GM23338 (cell line): ENCODE data around the gene FBXO33. TPM values are rescaled to one million over a fixed set of nuclear protein-coding genes. Genes with fewer than 3 reads are reported as not detected.

Source experiments
- ATAC-seq: fragments of 200-7000 bp; cut with Tn5 transposase; 3 replicates; pipeline ENCODE4 v1.9.1; 2020
- DNase-seq: peaks from one replicate; pipeline ENCODE4 v3.0.0-alpha.2; 2015; ENCODE audit warnings: low spot score
- H2AFZ ChIP-seq: fragments of 200-600 bp; sonication (generic); 2 replicates; pipeline ENCODE4 v1.8.0; 2016; ENCODE audit warnings: antibody characterized with exemption, mild to moderate bottlenecking, moderate library complexity
- H3F3A ChIP-seq: fragments of 200-600 bp; sonication (generic); replicated peaks from 2 replicates; pipeline ENCODE4 v1.8.0; 2017; ENCODE audit warnings: antibody characterized with exemption, mixed run types, low read depth
- H3K27ac ChIP-seq: fragments of 200-600 bp; sonication (generic); 2 replicates; pipeline ENCODE4 v1.6.1; 2016; ENCODE audit warnings: low read depth
- H3K27me3 ChIP-seq: fragments of 200-600 bp; sonication (generic); 2 replicates; pipeline ENCODE4 v1.8.0; 2016; ENCODE audit warnings: mild to moderate bottlenecking, mixed run types, moderate library complexity; ENCODE audit not compliant: insufficient read depth
- H3K36me3 ChIP-seq: fragments of 200-600 bp; sonication (generic); 2 replicates; pipeline ENCODE4 v1.8.0; 2016; ENCODE audit warnings: mild to moderate bottlenecking; ENCODE audit not compliant: insufficient read depth
- H3K4me1 ChIP-seq: fragments of 200-600 bp; sonication (generic); 2 replicates; pipeline ENCODE4 v1.8.0; 2016; ENCODE audit warnings: mild to moderate bottlenecking, moderate library complexity; ENCODE audit not compliant: insufficient read depth
- H3K4me2 ChIP-seq: fragments of 200-600 bp; sonication (generic); 2 replicates; pipeline ENCODE4 v1.7.1; 2017; ENCODE audit warnings: mixed run types
- H3K4me3 ChIP-seq: fragments of 200-600 bp; sonication (generic); 2 replicates; pipeline ENCODE4 v1.6.1; 2016; ENCODE audit warnings: mixed run types
- H3K79me2 ChIP-seq: fragments of 200-600 bp; sonication (generic); replicated peaks from 2 replicates; pipeline ENCODE4 v1.8.0; 2017; ENCODE audit warnings: mild to moderate bottlenecking; ENCODE audit not compliant: insufficient read depth
- H3K9me2 ChIP-seq: fragments of 200-600 bp; sonication (generic); 2 replicates; pipeline ENCODE4 v1.8.0; 2017; ENCODE audit not compliant: insufficient read depth
- H4K20me1 ChIP-seq: fragments of 200-600 bp; sonication (generic); replicated peaks from 2 replicates; pipeline ENCODE4 v1.8.0; 2017; ENCODE audit warnings: mild to moderate bottlenecking; ENCODE audit not compliant: insufficient read depth
- H3K27ac Mint-ChIP-seq: 2 replicates; pipeline ENCODE4 v1.8.0; 2020; ENCODE audit warnings: inconsistent platforms, mild to moderate bottlenecking, moderate library complexity, mixed read lengths
- H3K27me3 Mint-ChIP-seq: 3 replicates; pipeline ENCODE4 v1.8.0; 2022; ENCODE audit warnings: low read depth, mild to moderate bottlenecking, moderate library complexity, mixed read lengths, inconsistent platforms; ENCODE audit not compliant: insufficient read depth, poor library complexity
- H3K36me3 Mint-ChIP-seq: 3 replicates; pipeline ENCODE4 v1.8.0; 2021; ENCODE audit warnings: low read depth, mild to moderate bottlenecking, inconsistent platforms, moderate library complexity, mixed read lengths
- H3K4me1 Mint-ChIP-seq: 3 replicates; pipeline ENCODE4 v1.8.0; 2020; ENCODE audit warnings: mild to moderate bottlenecking, inconsistent platforms, mixed read lengths
- H3K4me3 Mint-ChIP-seq: 3 replicates; pipeline ENCODE4 v1.8.0; 2021; ENCODE audit warnings: moderate library complexity, mild to moderate bottlenecking, inconsistent platforms, mixed read lengths
- H3K9me3 Mint-ChIP-seq: 3 replicates; pipeline ENCODE4 v1.8.0; 2020; ENCODE audit warnings: moderate library complexity, mild to moderate bottlenecking, inconsistent platforms, mixed read lengths
- CTCF ChIP-seq, 2 experiments: fragments of 200-600 bp in 1 of 2; sonication (generic) in 1 of 2; conservative IDR thresholded peaks; 2 replicates each; pipeline versions ENCODE4 v1.5.1 to v1.6.1; 2016 to 2017; ENCODE audit warnings: antibody characterized with exemption in 2 of 2, low read depth in 2 of 2, mild to moderate bottlenecking in 2 of 2, moderate library complexity in 1 of 2
- ETS1 ChIP-seq: IDR thresholded peaks from 2 replicates; pipeline ENCODE4 v1.6.1; 2016; ENCODE audit warnings: antibody characterized with exemption
- EZH2 ChIP-seq: fragments of 200-600 bp; sonication (generic); IDR thresholded peaks from one replicate; pipeline ENCODE4 v1.8.0; 2017; ENCODE audit warnings: antibody characterized with exemption, mild to moderate bottlenecking, low read depth; ENCODE audit not compliant: unreplicated experiment
- EZH2phosphoT487 ChIP-seq: fragments of 200-600 bp; sonication (generic); IDR thresholded peaks from one replicate; pipeline ENCODE4 v1.8.1; 2018; ENCODE audit warnings: antibody characterized with exemption; ENCODE audit not compliant: unreplicated experiment
- JUNB ChIP-seq: IDR thresholded peaks from one replicate; pipeline ENCODE4 v1.6.1; 2016; ENCODE audit warnings: antibody characterized with exemption; ENCODE audit not compliant: unreplicated experiment
- NANOG ChIP-seq: IDR thresholded peaks from 2 replicates; pipeline ENCODE4 v1.6.1; 2016; ENCODE audit warnings: antibody characterized with exemption, borderline replicate concordance
- POLR2AphosphoS5 ChIP-seq: IDR thresholded peaks from 2 replicates; pipeline ENCODE4 v1.6.1; 2016; ENCODE audit warnings: antibody characterized with exemption, low read depth
- REST ChIP-seq: IDR thresholded peaks from one replicate; pipeline ENCODE4 v1.6.1; 2018; ENCODE audit warnings: antibody characterized with exemption; ENCODE audit not compliant: unreplicated experiment
- STAT1 ChIP-seq: IDR thresholded peaks from one replicate; pipeline ENCODE4 v1.6.1; 2016; ENCODE audit warnings: antibody characterized with exemption; ENCODE audit not compliant: unreplicated experiment
- ZNF114 ChIP-seq: fragments of 250-450 bp; sonication (Bioruptor Pico); IDR thresholded peaks from 2 replicates; pipeline ENCODE4 v1.5.0; 2020; ENCODE audit warnings: mild to moderate bottlenecking, moderate library complexity
- ZNF331 ChIP-seq: fragments of 250-450 bp; sonication (Bioruptor Pico); IDR thresholded peaks from 2 replicates; pipeline ENCODE4 v1.5.0; 2020; ENCODE audit warnings: low read depth, mild to moderate bottlenecking, moderate library complexity
- polyA plus RNA-seq: library from polyadenylated mRNA; unstranded; fragments of >200 nt; fragmentation: Nextera tagmentation; extraction: Ambion mirVana; gene quantifications from 2 replicates; pipeline ENCODE4 v1.2.1, GENCODE V29; 2016
- total RNA-seq: library from RNA; depleted of rRNA; stranded (reverse); fragments of >200 nt; shearing (Covaris generic); gene quantifications from 2 replicates; pipeline ENCODE4 v1.2.3, GENCODE V29; 2014

The FBXO33 gene
- total and polyA plus RNA-seq, 2 experiments from 2014 or later = 6.7 to 13.1 TPM

GRCh38 chr14:39446131-39446744 is 14.0 kb upstream of the FBXO33 start:
- no peaks in the 10 kb centered on the region for H3K4me1 Mint-ChIP-seq
- H3K4me1 ChIP-seq = no peaks in the 10 kb centered on the region
- H3K4me3 ChIP-seq = no peak overlapping the region
- no peaks in the 10 kb centered on the region for H4K20me1 ChIP-seq
- no peaks in the 10 kb centered on the region for H3K9me2 ChIP-seq
- H3K27ac Mint-ChIP-seq = no peak overlapping the region
- peaks cover 14% of the 10 kb centered on the region for H3K36me3 Mint-ChIP-seq
- no peaks in the 10 kb centered on the region for H3K27me3 ChIP-seq
- no peaks in the 10 kb centered on the region for H3K27me3 Mint-ChIP-seq
- H3F3A ChIP-seq = no peaks in the 10 kb centered on the region
- no peak overlapping the region for H3K27ac ChIP-seq
- DNase-seq (no peak), ATAC-seq (no peak)
- no peak overlapping the region for H2AFZ ChIP-seq
- no peaks in the 10 kb centered on the region for H3K36me3 ChIP-seq
- no peak overlapping the region for H3K4me3 Mint-ChIP-seq
- H3K79me2 ChIP-seq = no peaks in the 10 kb centered on the region
- peaks cover 15% of the 10 kb centered on the region for H3K9me3 Mint-ChIP-seq
- TF ChIP-seq STAT1 (no peak), ETS1 (no peak), REST (no peak), CTCF (conservative IDR thresholded peaks at IDR 0.05; ENCODE audit: low read depth in 2 of 2) (no peak), EZH2phosphoT487 (no peak), NANOG (no peak), POLR2AphosphoS5 (no peak), EZH2 (no peak)
- H3K4me2 ChIP-seq = no peak overlapping the region

GRCh38 chr14:39442293-39442692 is 10.1 kb upstream of the FBXO33 start:
- Histone ChIP-seq H3K27ac (no peak overlapping the region), H3K4me2 (no peak overlapping the region), H3K4me3 (no peak overlapping the region), H3K36me3 (no peaks in the 10 kb centered on the region), H3K4me1 (no peaks in the 10 kb centered on the region), H2AFZ (no peak overlapping the region), H3F3A (no peaks in the 10 kb centered on the region), H3K9me2 (no peaks in the 10 kb centered on the region), H3K27me3 (no peaks in the 10 kb centered on the region), H4K20me1 (no peaks in the 10 kb centered on the region), H3K79me2 (no peaks in the 10 kb centered on the region)
- DNase-seq (no peak), ATAC-seq (no peak)
- Mint-ChIP-seq H3K9me3 (peaks cover 18% of the 10 kb centered on the region), H3K27ac (no peak overlapping the region), H3K27me3 (peaks cover 2% of the 10 kb centered on the region), H3K36me3 (peaks cover 18% of the 10 kb centered on the region), H3K4me3 (no peak overlapping the region), H3K4me1 (no peaks in the 10 kb centered on the region)
- TF ChIP-seq JUNB (no peak), ZNF331 (CRISPR knock-in tag) (no peak), NANOG (no peak), STAT1 (no peak), ETS1 (no peak), ZNF114 (CRISPR knock-in tag) (no peak), EZH2phosphoT487 (no peak)
